ENCODE data around the gene STARD5.
"Not testable (repeated sequence)": the region's sequence is repeated elsewhere in the genome, so short reads cannot be mapped to it uniquely, and the experiment has no call there.

STARD5 gene

GRCh38 chr15:81337713-81338157 lies 13.8 kb upstream of the STARD5 start:
- DNase-seq (ENCODE audit: low spot score): no peak

- no peak for DNase-seq (ENCODE audit: low spot score)
Measured at GRCh38 chr15:81337241-81337640, 13.3 kb upstream of the STARD5 start.

GRCh38 chr15:81336568-81336967 lies 12.6 kb upstream of the STARD5 start:
- DNase-seq (ENCODE audit: low spot score): peak; percentile 41

GRCh38 chr15:81335631-81336030 lies 11.7 kb upstream of the STARD5 start:
- no peak for DNase-seq (ENCODE audit: low spot score)

- no peak for DNase-seq (ENCODE audit: low spot score)
Measured at GRCh38 chr15:81334768-81335435, 11.0 kb upstream of the STARD5 start.

DNA sequence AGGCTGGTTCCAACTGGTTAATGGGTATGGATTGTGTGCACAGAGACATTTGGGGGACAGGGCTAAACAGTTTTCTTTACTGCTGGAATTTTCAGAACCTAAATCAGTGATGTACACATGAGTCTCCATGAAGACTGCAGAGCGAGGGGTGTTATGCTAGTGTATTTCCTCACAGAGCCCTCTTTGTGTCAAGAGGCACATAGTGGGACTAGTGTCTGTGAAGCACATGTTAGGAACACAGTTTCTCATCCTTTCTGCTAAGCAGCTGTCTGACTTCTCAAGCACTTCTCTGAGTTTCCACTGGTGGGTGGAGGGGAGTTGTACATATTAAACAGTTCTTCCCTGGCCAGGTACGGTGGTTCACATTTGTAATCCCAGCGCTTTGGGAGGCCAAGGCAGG lies 9.4 kb upstream of the STARD5 start:
- DNase-seq (ENCODE audit: low spot score): no peak

DNA sequence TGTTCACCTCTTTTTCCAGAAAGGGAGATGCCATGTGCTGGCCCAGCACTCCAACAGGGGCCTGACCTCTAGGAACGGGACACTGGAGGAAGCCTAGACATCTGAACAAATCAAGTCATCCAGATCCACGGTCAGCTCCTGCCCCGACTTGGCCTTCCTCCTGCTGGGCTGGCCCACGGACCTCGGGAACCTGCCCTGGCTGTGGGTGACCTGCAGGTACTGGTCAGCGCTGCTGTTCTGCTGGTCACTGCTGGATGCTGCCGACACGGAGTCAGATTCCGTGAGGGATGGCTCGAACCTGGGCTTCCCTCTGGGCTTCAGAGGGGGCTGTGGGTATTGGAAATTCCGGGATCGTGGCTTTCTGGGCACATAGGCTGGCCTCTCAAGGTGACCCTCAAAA lies 8.4 kb upstream of the STARD5 start:
- DNase-seq (ENCODE audit: low spot score): no peak

DNA sequence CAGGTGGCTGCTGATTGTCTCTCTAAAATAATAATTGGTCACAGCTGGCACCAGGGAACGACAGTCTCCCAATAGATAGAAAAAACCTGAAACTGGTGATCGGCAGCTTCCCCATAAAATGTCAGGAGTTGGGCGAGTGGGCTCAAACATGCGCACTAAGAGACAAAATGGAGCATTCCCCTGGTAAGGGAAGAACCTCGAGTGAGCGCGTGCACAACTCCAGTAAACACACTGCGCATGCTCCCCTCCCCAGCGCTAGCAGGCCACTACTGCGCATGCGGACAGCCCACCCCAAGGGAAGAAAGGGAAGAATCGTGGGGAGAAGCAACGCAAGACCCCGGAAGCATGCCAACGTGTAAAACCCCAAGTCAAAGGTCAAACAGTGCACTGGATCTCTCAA lies 7.7 kb upstream of the STARD5 start:
- DNase-seq (ENCODE audit: low spot score): no peak

DNA sequence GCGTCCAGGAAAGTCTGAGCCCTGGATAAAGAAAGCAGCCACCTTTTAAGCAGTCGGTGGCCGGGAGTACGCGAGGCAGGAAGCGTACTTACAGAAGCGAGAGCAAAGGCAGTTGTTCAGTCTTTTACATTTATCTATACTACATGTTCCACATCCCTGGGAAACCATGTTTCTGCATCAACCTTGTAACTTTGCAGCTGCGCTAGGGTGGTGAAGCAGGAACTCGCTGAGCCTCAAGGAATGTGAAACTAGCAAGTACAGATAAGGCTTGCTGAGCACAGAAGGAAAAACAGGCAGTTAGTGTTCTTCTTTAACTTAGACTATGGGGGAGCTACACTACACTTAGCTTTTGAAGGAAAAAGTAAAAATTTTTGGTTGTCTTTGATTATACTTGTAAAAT lies 7.2 kb upstream of the STARD5 start:
- not testable (repeated sequence) for DNase-seq (ENCODE audit: low spot score)

DNA sequence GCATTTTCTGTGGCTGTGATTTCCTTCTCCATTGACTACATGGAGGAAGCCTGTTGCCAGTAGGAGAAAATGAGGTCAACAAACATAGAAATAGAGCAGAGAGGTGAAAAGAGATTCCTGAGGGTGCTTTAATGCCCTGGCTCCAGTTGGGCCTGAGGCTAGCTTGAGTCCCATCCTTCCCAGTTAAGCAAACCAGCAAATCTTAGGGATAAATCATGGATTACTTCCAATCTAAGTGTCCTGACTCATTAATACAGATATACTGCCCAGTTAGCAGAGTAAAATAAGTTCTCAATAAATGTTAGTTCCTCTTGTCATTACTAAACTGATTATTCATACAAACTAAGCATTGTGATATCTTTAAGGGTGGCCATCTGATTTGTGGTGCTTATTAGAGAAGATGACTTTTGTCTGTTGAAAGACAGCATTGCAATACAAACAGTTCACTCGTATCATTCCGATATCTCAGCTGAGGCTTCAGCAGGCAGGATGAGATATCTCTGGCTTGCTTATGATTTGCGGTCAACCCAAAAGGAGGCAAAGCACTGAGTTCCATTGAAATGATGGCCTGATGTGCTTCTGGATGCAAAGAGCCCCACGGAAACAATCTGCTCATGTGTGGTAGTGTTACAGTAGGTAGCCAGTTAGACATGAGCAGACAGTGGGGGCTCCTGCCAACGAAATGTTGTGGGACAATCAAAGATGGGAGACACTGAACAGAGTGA lies 6.6 kb upstream of the STARD5 start:
- DNase-seq (ENCODE audit: low spot score): no peak

DNA sequence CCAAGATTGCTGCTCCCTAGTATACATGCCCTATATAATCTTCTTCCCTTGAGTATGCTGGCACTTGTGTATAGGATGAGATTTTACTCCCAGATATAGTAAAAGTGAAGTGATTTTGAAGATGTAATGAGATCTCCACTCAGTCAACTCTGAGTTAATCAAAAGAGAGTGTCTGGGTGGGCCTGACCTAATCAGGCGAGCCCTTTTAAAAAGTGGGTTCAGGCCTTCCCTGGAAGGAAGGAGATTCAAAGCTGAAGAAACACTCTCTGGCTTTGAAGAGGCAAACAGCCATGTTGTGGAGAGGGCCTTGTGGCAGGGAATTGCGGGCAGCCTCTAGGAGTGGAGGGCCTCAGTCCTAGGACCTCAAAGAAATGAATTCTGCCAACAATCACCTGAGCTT lies 5.5 kb upstream of the STARD5 start:
- DNase-seq (ENCODE audit: low spot score): no peak

GRCh38 chr15:81327516-81327915 lies 3.6 kb upstream of the STARD5 start:
- no peak for DNase-seq (ENCODE audit: low spot score)

GRCh38 chr15:81326466-81327212 lies 2.7 kb upstream of the STARD5 start:
- no peak for DNase-seq (ENCODE audit: low spot score)

DNA sequence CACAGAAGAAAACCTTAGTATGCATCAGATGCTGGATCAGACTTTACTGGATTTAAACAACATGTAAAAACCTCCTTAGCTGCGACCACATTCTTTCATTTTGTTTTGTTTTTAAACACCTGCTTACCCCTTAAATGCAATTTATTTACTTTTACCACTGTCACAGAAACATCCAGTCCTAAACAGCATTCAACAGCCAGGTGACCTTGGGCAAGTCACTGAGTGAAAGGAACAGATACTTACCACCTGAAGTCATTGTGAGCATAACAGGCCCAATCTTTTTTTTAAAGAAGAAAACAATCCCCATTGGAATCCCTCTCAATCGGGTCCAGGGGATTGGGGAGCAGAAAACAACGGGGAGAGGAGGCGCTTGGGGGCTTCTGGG lies 390 bp downstream of the STARD5 start:
- DNase-seq (ENCODE audit: low spot score): no peak

DNA sequence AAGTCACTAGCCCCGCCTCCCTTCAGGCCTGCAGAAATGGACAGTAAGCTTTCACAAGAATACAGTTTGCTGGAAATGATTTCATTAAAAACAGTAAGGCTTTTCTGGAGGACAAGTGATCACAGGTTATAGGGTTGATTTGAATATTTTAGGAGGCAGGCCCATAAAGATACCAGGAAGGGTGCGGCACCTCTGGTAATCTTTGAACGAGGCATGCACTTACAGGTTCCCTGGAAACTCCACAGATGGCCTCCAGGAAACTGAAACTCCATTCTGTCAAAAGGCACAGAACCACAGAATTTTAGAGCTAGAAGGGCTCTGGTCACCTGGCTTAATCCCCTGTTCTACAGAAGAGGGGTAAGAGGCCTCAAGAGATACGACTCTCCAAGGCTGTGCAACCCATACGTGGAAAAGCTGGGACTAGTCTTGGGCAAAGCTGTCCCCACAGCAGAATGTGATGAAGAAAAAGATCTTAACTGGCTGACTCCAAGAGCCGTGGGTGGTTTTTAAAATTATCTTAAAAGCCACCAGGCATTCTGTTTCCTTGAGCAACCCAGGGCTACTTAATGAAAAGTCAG lies 1.2 kb downstream of the STARD5 start:
- DNase-seq (ENCODE audit: low spot score): peak; percentile 50

- DNase-seq (ENCODE audit: low spot score): no peak
Measured at GRCh38 chr15:81321667-81322066, 2.3 kb downstream of the STARD5 start.

- DNase-seq (ENCODE audit: low spot score): no peak
Measured at GRCh38 chr15:81317642-81318017, 6.3 kb downstream of the STARD5 start.

DNA sequence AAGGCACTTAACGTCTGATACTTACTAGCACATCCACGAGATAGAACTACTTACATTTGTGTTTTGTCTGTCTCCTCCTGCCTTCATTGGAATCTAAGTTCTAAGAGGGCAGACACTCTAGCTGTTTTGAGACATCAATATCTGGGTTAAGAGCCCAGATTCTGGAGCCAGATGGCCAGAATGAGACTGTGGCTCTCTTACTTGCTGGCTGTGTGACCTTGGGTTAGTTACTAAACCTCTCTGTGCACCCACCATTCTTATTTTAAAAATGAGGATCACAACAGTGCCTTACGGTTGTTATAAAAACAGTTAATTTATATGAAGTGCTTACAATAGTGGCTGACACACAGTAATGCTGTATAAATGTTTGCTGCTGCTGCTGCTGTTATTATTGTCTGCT lies 7.7 kb downstream of the STARD5 start:
- no peak for DNase-seq (ENCODE audit: low spot score)

- no peak for DNase-seq (ENCODE audit: low spot score)
Measured at GRCh38 chr15:81315452-81316175, 8.3 kb downstream of the STARD5 start.

- DNase-seq (ENCODE audit: low spot score): no peak
Measured at GRCh38 chr15:81314378-81314777, 9.6 kb downstream of the STARD5 start.

- DNase-seq (ENCODE audit: low spot score): no peak
Measured at GRCh38 chr15:81313686-81314085, 10.3 kb downstream of the STARD5 start.
